Measurements from ENCODE around the gene ADARB2. TPM values are rescaled to one million over a fixed set of nuclear protein-coding genes. Genes with fewer than 3 reads are reported as not detected.

Gene ADARB2
- total RNA-seq, 1 donor = 1.1 TPM

DNA sequence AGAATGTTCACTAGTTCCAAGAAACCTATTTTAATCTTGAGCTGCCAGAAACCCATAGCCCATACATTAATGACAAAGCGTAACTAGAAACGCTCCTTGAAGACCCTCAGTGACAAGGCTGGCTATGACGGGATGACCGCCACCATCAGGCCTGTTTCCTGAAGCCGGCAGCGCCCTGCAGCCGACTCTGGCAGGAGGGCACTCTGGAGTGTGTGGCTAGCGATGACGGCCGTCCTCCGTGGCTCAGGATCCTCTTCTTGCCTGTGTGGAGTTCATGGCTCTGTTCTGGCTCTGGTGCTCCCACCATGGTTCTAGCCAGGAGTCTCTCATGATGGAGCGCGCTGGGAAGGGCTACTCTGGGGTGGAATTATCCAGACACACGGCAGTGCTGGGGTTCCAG lies 224.1 kb downstream of the ADARB2 start:
- no peak for DNase-seq (ENCODE audit: low read depth in 2 of 3, low spot score in 2 of 3)

DNA sequence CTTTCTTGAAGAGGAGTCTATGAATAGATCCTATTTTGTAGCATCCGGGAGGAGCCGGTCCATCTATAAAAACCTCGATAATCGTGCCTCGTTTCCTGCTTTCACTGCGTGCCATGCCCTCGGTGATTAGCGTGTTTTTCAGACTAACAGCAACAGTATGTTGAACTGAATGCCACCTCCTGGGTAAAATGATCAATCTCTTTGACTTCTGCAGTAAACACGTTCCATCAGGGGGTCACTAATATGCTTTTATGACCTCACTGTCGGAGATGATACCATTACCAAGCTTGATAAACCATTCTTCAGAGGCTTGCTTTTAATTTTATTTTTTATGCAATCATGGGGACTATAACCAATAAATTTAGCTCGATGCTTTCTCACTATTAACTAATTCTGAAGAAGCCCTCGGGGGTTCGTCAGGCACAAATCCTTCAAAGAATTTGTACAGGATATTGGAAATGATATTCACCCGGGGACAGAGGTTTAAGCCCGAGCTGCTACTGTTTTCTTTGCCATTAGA lies 228.3 kb downstream of the ADARB2 start:
- no peak for DNase-seq (ENCODE audit: low read depth in 2 of 3, low spot score in 2 of 3)

DNA sequence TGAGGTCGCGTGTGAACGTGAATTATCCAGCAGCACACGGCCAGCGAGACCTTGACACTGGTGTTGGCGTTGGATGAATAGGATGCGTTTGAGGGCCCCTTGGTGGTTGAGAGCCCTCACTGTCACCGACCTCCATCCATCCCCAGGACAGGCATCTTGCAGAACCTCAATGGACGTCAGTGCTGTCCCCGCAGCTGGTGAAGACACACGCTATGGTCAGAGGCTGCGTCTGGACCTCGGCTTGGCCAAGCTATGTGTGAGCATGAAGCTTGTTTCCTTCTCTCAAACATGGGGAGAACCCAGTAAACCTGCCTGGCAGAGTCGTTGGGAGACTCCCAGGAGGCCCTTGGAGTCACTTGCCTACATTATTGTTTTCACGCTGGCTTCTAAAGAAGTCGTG lies 229.2 kb downstream of the ADARB2 start:
- DNase-seq (ENCODE audit: low read depth in 2 of 3, low spot score in 2 of 3) = no peak

DNA sequence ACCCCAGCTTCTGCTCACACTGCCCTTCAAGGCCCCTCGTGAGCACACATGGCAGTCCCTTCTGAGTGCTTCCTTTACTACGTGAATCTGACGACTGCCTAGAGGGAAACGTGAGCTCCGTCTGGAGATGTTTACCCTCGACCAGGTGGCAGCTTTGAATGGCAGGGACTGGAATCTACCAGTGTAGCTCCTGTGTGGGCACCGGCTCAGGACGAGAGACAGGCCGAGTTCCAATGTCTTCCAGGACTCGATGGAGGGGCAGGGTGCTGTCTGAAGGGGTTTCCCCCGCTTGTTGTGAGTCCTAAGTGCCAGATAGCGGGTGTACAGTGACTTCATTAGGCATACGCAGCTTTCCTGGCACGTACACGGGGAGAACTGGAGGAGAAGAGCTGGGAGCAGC lies 229.9 kb downstream of the ADARB2 start:
- DNase-seq (ENCODE audit: low read depth in 2 of 3, low spot score in 2 of 3) = no peak

DNA sequence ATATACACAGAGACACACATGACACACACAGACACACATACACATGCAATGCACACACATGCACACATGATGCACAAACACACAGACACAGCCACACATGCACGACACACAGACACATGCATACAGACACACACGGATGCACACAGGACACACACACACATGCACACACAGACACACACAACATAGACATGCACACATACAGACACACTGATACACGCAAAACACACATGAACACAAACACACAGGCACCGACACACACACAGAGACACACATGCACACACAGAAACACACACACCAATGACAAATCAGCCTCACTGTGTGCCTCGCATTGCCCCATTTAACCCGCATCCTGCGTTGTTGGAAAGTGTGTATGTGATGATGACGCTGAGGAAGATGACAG lies 232.4 kb downstream of the ADARB2 start:
- DNase-seq (ENCODE audit: low read depth in 2 of 3, low spot score in 2 of 3) = no peak

DNA sequence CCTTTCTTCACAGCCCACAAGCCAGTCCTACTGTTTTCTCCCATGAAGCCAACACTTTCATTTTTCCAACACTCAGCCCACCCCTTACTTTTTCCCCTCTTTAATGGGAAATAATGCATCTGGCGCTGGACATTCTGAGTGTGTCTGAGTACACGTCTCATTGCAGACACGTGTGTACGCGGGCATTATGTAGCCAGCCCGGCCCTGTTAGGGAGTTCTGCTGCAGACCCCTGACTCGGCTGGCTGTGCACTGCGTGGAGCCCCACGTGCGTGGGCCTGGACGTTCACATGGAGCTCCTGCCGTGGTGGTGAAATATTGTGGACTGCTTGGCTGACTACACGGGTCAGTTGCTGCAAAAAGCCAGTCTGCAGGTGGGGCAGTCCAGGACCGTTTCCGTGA lies 233.0 kb downstream of the ADARB2 start:
- DNase-seq (ENCODE audit: low read depth in 2 of 3, low spot score in 2 of 3) = no peak

DNA sequence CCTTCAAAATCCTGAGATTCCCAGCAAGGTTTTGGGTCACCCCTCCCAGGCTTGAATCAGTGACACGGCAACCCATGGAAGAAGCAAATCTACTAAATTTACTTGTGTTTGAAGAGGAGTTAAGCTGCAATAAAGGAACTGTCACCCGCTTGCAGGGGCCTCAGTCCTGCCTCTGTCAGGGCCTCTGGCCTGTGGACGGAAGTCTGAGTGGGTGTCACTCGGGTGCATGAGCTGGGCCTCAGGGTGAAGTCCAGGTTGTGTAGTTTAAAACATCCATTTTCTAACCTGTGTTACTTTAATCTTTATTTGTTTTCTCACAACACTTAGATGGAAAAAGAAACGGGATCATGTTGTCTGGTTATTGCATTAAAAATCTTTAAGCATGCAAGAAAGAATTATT lies 234.9 kb downstream of the ADARB2 start:
- DNase-seq (ENCODE audit: low read depth in 2 of 3, low spot score in 2 of 3) = no peak

DNA sequence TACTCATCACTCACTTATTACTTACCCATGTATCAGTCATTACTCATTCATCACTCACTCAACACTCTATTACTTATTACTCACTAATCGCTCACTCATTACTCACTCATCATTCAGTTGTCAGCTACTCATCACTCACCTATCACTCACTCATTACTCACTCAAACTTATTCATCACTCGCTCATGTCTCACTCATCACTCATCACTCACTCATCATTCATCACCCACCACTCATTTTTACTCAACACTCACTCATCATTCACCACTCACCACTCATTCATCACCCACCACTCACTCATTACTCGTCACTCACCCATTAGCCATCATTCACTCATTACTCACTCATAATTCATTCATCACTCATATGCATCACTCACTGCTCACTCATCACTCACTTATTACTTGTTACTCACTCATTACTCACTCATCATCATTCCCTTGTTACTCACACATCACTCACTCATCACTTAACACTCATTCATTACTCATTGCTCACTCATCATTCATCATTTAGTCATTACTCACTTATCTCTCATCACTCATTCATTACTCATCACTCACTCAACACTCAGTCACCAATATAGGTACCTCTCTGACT lies 237.9 kb downstream of the ADARB2 start:
- DNase-seq (ENCODE audit: low read depth in 2 of 3, low spot score in 2 of 3) = no peak

DNA sequence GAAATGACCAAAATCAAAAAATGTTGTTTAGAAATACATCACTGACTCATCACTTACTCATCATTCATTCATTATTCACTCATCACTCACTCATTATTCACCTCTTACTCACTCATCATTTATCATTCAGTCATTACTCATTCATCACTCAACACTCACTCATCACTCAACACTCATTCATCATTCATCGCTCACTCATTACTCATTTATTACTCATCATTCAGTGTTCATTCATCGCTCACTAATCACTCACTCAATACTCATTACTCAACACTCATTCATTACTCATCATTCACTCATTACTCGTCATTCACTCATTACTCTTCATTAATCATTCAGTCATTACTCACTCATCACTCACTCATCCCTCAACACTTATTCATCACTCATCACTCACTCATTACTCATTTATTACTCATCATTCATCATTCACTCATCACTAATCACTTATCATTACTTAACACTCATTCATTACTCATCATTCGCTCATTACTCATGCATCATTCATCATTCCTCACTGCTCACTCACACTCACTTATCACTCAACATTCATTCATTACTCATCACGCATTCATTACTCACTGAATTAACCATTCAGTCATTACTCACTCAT lies 238.5 kb downstream of the ADARB2 start:
- DNase-seq (ENCODE audit: low read depth in 2 of 3, low spot score in 2 of 3) = no peak

DNA sequence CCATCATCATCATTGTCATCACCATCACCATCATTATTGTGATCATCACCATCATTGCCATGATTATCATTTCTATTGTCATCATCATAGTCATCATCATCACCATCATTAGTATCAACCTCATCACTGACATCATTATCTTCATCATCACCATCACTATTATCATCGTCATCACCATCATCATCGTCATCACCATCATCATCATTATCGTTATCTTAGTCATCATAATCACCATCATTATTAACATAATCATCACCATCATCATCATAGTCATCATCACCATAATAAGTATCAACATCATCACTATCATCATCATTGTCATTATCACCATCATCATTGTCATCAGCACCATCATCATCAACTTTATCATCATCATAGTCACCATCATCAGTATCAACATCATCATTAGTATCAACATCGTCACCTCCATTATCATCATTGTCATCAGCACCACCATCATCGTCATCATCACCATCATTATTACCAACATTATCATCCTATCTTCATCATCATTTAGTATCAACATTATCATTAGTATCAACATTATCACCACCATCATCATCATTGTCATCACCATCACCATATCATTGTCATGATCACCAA lies 241.3 kb downstream of the ADARB2 start:
- DNase-seq (ENCODE audit: low read depth in 2 of 3, low spot score in 2 of 3) = no peak

DNA sequence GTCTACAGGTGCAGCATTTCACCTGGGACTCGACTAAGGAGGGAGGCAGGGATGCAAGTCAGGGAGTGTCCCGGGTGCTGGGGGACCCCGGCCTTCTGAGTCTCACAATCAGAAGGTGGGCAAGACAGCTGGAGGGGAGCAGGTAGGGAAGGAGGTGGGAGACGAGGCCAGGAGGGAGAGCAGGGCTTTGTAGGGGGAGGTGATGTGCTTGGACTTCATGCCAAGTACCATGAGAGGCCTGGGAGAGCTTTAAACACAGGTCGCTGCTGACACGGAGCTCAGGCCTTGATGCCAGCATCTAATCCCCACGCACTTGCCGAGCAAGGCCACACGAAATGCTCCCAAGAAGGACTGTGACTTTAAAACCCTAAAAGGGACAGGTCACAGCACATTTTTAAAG lies 244.7 kb downstream of the ADARB2 start:
- DNase-seq (ENCODE audit: low read depth in 2 of 3, low spot score in 2 of 3) = no peak

DNA sequence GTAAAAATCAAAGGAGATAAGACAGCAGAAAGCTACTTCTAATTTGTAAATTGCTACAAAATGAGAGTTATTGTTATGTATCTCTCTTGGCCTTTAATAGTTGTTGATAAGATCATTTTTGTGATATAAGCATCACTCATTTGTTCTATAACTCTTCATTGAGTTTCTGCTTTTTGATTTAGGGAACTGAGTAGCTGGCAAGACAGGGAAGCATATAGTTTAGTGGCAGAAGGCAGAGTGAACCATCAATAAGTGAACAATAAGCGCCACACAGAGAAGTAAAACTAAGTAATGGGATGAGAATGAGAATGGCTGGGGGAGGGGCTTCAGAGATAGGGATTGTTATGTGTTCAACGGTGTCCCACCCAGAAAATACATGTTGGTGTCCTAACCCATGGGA lies 245.4 kb downstream of the ADARB2 start:
- DNase-seq (ENCODE audit: low read depth in 2 of 3, low spot score in 2 of 3) = no peak

DNA sequence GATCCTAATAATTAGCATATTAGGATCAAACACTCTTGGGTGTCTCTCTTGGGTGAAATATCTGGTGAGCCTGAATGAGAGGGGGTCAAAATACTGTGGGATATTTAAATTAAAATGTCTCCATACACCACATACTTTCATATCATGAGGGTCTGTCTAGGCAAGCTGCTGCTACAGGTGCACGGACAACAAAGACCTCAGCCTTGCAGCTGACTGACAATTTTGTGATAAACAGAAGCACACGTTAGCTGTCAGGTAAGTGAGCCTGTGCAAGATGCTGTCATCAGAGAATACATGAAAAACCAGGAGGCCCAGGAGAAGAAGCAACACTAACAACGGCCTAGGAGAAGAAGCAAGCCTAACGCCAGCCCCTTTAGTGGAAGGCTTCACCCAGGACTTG lies 247.5 kb downstream of the ADARB2 start:
- DNase-seq (ENCODE audit: low read depth in 2 of 3, low spot score in 2 of 3) = no peak

DNA sequence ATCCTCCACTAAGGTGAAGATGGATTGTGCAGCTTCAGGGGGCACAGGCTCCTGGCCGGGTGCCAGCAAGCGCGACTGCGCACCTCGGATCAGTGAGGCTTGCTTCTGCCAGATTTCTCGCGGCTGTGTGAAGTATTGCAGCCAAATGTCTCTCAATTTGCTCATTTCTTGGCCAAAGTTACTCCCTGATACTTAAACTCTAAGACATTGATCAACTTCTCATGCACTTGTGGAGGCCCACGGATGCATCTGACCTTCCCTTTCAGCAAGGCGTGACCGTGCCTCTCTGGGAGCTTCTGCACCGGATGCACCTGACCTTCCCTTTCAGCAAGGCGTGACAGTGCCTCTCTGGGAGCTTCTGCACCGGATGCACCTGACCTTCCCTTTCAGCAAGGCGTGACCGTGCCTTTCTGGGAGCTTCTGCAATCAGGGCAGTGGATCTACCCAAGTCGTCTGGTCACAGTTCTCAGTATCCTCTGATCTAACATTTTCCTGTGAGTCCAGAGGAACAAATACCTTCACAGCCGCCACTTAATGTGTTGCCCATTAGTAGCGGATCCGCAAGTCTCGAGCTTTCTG lies 248.3 kb downstream of the ADARB2 start:
- peak in 2 of 3 donors; percentile 8 to 31 for DNase-seq (ENCODE audit: low read depth in 2 of 3, low spot score in 2 of 3)

DNA sequence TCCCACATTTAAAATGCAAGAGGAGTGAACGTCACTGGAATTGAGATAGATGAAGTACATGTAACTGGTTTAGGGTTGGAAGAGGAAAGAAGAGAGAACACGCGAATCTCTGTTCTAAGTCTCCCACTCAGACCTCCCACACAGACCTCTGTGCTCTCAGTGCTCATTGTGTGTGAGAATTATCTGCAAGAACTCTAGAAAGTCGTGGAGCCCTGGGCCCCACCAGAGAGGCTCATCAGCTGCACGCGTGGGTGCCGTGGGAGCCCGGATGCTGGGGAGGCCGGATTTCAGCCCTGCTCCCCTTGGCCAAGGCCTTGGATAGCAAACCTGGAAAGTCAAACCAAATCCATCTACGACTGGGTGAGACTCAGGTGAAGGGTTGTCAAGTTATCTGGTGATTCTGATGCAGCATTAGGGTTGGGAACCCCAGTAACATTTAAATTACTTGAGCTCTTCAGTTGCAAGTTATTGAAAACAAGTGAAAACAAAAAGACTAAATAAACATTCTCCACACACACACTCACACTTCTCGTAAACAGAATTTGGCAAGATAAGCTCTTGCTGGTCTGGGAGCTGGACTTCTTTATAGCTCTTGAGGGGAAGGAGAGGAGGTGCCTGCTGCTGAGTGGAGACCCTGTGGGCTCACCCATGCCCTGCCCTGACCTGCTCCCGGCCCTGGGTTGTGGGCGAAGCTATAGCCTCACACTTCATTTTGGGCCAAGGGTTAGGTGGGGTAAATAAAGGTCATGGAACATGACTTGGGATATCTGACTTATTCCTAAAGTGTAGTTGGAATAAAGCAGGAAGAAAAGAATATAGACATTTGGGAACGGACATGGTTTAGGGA lies 250.3 kb downstream of the ADARB2 start:
- no peak for DNase-seq (ENCODE audit: low read depth in 2 of 3, low spot score in 2 of 3)

DNA sequence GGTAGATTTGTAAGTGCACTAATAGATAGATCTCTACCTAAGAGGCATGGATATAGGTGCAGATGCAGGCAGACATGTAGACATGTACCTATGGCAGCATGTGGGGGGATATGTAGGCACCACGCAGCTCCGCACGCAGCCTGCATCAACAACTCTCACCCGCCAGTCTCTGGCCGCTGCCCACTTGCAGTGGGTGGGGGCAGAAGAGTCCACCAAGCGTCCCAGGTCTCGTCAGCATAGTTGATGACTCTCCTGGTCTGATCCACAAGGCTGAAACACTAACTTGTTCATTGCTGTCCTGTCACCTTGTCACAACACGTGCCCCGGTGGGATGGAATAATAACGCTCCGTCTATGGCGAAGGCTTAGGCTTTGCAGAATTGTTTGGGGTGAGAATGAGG lies 252.0 kb downstream of the ADARB2 start:
- DNase-seq (ENCODE audit: low read depth in 2 of 3, low spot score in 2 of 3) = no peak

DNA sequence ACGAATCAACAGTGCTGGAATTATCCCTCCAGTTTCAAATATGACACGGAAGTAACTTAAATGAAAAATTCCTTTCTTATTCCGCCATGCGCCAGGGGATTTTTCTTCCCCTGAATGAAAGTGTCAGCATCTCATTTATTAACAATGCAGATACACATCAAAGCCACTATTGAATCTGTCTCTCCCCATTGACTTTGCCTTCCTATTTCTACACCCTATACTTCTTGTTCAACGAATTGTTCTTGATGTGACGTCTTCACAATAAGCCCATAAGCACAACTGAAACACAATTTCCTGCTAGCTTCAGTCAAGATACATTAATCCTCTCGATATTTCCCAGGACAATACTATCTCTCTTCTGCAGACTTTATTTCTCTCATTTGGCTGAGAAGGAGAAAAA lies 253.5 kb downstream of the ADARB2 start:
- DNase-seq (ENCODE audit: low read depth in 2 of 3, low spot score in 2 of 3) = no peak

DNA sequence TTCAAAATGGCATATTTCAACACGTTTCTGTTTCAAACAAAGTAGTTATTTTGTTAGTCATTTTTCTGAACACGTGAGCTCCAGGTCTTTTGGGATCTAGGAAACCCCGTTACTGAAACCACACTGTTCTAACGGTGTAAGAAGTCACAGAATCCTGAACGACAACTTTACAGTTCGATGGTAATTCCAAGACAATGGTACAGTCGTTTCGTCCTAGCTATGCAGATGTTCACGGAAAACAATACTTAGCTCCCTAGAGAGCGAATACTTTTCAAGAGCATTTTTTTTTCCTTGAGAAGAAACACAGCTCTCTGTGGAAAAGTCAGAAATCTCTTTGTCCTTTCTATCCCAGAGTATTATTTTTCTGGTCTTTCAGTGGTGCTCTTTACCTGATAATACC lies 254.1 kb downstream of the ADARB2 start:
- no peak for DNase-seq (ENCODE audit: low read depth in 2 of 3, low spot score in 2 of 3)

DNA sequence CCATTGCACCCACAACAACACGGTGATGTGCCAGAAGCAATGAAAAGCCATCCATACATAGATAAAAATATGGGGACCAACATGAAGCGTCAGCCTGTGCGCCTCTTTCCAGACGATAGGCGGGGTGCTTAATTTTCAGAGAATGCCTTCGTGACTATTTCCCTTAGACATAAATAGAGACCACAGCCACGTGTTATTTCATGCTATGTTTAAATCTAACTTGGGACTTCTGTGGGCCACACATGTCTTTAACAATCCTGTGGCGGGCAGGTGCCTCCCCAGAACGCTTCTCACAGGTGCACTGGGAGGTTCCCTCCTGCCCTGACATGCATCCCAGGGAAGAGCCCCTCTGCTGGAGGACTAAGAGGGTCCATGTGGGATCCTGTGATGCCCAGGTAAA lies 259.7 kb downstream of the ADARB2 start:
- DNase-seq (ENCODE audit: low read depth in 2 of 3, low spot score in 2 of 3) = no peak

DNA sequence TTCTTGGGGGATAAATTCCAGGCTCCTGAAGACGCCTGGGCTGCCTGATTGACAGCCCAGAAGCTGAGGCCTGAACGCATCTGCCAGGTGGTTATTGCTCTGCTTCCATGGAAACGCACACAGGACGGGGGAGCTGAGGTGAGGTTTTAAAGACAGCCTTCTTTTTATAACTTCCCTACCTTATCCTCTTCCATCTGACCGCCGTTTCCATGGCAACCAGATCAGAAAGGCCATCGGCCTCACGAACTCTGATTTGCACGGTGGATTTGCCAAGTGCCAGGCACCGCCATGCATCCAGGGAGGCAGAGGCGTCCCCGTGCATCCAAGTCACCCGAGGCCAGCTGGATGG lies 260.9 kb downstream of the ADARB2 start:
- DNase-seq (ENCODE audit: low read depth in 2 of 3, low spot score in 2 of 3) = no peak

DNA sequence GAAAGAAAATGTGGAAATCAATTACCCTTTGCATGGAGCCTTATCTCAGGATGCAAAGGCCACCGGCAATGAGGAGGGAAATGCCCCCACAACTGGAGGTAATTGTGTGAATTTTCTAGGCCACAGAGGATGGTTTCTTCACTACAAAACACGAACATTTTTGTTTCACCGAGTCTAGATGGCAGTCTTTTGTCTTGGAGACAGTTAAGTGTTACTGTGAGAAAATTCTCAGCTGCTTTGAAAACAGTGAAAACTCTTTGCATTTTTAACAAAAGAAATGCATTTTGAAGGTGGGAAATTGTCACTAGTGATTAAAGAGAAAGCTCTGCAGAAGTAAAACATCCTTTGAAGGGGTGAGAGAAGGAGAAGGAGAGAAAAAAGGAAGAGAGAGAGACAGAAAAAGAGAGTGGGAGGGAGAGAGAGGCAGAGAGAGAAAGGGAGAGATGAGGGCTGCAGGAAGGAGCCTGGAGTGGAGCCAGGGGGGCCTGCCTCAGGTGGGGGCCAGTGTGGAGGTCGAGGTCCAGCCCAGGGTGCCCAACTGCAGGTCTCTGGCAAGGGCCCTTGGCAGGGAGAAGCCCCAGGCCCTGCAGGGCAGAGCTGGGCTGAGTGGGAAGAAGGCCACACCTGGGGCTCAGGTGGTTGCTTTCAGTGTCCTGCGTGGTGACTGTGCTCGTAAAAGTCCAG lies 261.4 kb downstream of the ADARB2 start:
- no peak for DNase-seq (ENCODE audit: low read depth in 2 of 3, low spot score in 2 of 3)

All from hematopoietic multipotent progenitor cell (in vitro differentiated cells).